HG03354 (cell line): Measurements from ENCODE around the gene PCBD2.
"Not testable (repeated sequence)": the region's sequence is repeated elsewhere in the genome, so short reads cannot be mapped to it uniquely, and the experiment has no call there.

ENCODE experiments used
- ATAC-seq: cut with Tn5 transposase; IDR thresholded peaks from one replicate; pipeline ENCODE4 v1.9.1; 2021; ENCODE audit warnings: mild to moderate bottlenecking; ENCODE audit not compliant: unreplicated experiment, poor library complexity, severe bottlenecking

PCBD2 gene

GRCh38 chr5:134995850-134996402 lies 91.0 kb downstream of the PCBD2 start:
- no peak for ATAC-seq

- ATAC-seq = no peak
Measured at GRCh38 chr5:134997015-134997414, 92.1 kb downstream of the PCBD2 start.

- ATAC-seq = not testable (repeated sequence)
Measured at GRCh38 chr5:134998068-134998467, 93.1 kb downstream of the PCBD2 start.

GRCh38 chr5:135004376-135004775 lies 99.4 kb downstream of the PCBD2 start:
- ATAC-seq = no peak

- ATAC-seq = no peak
Measured at GRCh38 chr5:135005076-135005475, 100.1 kb downstream of the PCBD2 start.

GRCh38 chr5:135007305-135007704 lies 102.4 kb downstream of the PCBD2 start:
- ATAC-seq = no peak

GRCh38 chr5:135007749-135008363 lies 102.9 kb downstream of the PCBD2 start:
- ATAC-seq = no peak

GRCh38 chr5:135008556-135008955 lies 103.6 kb downstream of the PCBD2 start:
- no peak for ATAC-seq

GRCh38 chr5:135008981-135009735 lies 104.2 kb downstream of the PCBD2 start:
- ATAC-seq = no peak

GRCh38 chr5:135009736-135010501 lies 105.0 kb downstream of the PCBD2 start:
- ATAC-seq = no peak

- ATAC-seq = no peak
Measured at GRCh38 chr5:135010502-135011354, 105.8 kb downstream of the PCBD2 start.

GRCh38 chr5:135011355-135012032 lies 106.6 kb downstream of the PCBD2 start:
- ATAC-seq = no peak

- no peak for ATAC-seq
Measured at GRCh38 chr5:135012033-135012588, 107.2 kb downstream of the PCBD2 start.
